ENCODE results near the gene MCTP2.

DNA sequence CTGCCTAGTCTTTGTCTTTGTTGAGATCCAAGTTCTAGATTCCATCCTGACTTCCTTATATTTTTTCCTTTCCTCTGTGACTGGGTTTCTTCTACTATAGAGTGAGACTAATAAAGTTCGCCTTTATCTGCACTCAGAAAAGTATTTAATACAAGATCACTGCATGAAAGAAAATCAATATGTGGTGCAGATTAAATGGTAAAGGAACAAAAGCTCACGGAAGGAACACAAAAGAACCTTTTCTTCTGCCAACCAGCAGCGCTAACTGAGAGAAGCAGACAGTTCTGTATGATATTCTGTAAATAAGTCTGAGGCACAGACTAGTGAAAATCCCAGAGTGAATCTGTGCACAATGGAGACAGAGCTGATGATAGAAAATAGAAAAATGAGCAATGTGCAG, 31.6 kb upstream of the MCTP2 start:
- TF ChIP-seq, protein P1, sequence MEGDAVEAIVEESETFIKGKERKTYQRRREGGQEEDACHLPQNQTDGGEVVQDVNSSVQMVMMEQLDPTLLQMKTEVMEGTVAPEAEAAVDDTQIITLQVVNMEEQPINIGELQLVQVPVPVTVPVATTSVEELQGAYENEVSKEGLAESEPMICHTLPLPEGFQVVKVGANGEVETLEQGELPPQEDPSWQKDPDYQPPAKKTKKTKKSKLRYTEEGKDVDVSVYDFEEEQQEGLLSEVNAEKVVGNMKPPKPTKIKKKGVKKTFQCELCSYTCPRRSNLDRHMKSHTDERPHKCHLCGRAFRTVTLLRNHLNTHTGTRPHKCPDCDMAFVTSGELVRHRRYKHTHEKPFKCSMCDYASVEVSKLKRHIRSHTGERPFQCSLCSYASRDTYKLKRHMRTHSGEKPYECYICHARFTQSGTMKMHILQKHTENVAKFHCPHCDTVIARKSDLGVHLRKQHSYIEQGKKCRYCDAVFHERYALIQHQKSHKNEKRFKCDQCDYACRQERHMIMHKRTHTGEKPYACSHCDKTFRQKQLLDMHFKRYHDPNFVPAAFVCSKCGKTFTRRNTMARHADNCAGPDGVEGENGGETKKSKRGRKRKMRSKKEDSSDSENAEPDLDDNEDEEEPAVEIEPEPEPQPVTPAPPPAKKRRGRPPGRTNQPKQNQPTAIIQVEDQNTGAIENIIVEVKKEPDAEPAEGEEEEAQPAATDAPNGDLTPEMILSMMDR (IDR thresholded peaks at IDR 0.05): no peak
- no peak for TF ChIP-seq POLR2AphosphoS5 (IDR thresholded peaks at IDR 0.05)
